BE2C (cell line): Measurements from ENCODE around the gene LGALS7B.
"Not testable (repeated sequence)": the region's sequence is repeated elsewhere in the genome, so short reads cannot be mapped to it uniquely, and the experiment has no call there.

Experiments
- DNase-seq: peaks from one replicate; pipeline ENCODE4 v3.0.0-alpha.2; 2020
- H3K27me3 ChIP-seq: fragments of 250-450 bp; sonication (Bioruptor Pico); 2 replicates; pipeline ENCODE4 v1.5.1; 2020; ENCODE audit warnings: mild to moderate bottlenecking
- H3K36me3 ChIP-seq: fragments of 250-450 bp; sonication (Bioruptor Pico); 2 replicates; pipeline ENCODE4 v1.5.1; 2020; ENCODE audit warnings: mild to moderate bottlenecking
- H3K4me1 ChIP-seq: fragments of 250-450 bp; sonication (Bioruptor Pico); 2 replicates; pipeline ENCODE4 v1.5.1; 2020
- H3K4me3 ChIP-seq: 2 replicates; pipeline ENCODE4 v1.5.1; 2011; ENCODE audit warnings: low read depth, low read length
- H3K9me3 ChIP-seq: fragments of 250-450 bp; sonication (Bioruptor Pico); 2 replicates; pipeline ENCODE4 v1.5.1; 2020
- TF ChIP-seq, protein P1 (sequence below): IDR thresholded peaks from 2 replicates; pipeline ENCODE4 v1.5.1; 2012; ENCODE audit warnings: mild to moderate bottlenecking, low read depth, low read length

LGALS7B gene

GRCh38 chr19:38784224-38784623 lies 4.8 kb upstream of the LGALS7B start:
- H3K4me3 ChIP-seq: no peak overlapping the region
- H3K27me3 ChIP-seq: peaks cover 15% of the 10 kb centered on the region
- H3K4me1 ChIP-seq: no peaks in the 10 kb centered on the region
- TF ChIP-seq, protein P1, sequence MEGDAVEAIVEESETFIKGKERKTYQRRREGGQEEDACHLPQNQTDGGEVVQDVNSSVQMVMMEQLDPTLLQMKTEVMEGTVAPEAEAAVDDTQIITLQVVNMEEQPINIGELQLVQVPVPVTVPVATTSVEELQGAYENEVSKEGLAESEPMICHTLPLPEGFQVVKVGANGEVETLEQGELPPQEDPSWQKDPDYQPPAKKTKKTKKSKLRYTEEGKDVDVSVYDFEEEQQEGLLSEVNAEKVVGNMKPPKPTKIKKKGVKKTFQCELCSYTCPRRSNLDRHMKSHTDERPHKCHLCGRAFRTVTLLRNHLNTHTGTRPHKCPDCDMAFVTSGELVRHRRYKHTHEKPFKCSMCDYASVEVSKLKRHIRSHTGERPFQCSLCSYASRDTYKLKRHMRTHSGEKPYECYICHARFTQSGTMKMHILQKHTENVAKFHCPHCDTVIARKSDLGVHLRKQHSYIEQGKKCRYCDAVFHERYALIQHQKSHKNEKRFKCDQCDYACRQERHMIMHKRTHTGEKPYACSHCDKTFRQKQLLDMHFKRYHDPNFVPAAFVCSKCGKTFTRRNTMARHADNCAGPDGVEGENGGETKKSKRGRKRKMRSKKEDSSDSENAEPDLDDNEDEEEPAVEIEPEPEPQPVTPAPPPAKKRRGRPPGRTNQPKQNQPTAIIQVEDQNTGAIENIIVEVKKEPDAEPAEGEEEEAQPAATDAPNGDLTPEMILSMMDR: no peak
- H3K9me3 ChIP-seq: no peaks in the 10 kb centered on the region
- DNase-seq: no peak
- H3K36me3 ChIP-seq: no peaks in the 10 kb centered on the region

DNA sequence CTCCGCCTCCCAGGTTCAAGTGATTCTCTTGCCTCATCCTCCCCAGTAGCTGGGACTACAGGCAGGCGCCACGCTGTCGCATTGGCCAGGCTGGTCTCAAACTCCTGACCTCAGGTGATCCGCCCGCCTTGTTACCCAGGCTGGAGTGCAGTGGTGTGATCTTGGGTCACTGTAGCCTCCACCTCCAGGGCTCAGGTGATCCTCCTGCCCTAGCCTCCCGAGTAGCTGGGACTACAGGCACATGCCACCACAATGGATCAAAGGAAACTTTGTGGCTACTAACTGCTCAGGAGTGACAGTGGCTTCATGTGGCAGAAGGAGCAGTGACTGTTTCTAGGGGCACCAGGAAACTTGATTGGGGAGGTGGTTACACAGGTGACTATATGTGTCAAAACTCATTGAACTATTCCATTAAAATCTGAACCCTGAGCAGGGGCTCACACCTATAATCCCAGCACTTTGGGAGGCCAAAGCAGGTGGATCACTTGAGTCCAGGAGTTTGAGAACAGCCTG lies 3.8 kb upstream of the LGALS7B start:
- no peaks in the 10 kb centered on the region for H3K9me3 ChIP-seq
- DNase-seq: no peak
- TF ChIP-seq, protein P1: no peak
- peaks cover 12% of the 10 kb centered on the region for H3K27me3 ChIP-seq
- H3K4me1 ChIP-seq: no peaks in the 10 kb centered on the region
- H3K4me3 ChIP-seq: no peak overlapping the region
- no peaks in the 10 kb centered on the region for H3K36me3 ChIP-seq

DNA sequence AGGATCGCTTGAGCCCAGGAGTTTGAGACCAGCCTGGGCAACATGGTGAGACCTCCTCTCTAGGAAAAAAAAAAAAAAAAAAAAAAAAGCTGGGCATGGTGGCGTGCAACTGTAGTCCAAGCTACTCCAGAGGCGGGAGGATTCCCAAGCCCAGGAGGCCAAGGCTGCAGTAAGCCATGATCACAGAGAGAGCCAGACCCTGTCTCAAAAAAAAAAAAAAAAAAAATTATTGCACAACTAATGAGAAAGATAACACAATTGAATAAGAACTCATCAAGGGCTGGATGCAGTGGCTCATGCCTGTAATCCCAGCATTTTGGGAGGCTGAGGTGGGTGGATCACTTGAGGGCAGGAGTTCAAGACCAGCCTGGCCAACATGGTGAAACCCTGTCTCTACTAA lies 2.9 kb upstream of the LGALS7B start:
- H3K9me3 ChIP-seq, H3K4me3 ChIP-seq, H3K36me3 ChIP-seq, H3K4me1 ChIP-seq, DNase-seq, H3K27me3 ChIP-seq: not testable (repeated sequence)

- no peaks in the 10 kb centered on the region for H3K9me3 ChIP-seq
- no peaks in the 10 kb centered on the region for H3K4me1 ChIP-seq
- no peak for DNase-seq
- H3K27me3 ChIP-seq: no peaks in the 10 kb centered on the region; the same call in 1 of the 2 replicates
- no peaks in the 10 kb centered on the region for H3K36me3 ChIP-seq
- TF ChIP-seq, protein P1: no peak
- H3K4me3 ChIP-seq: no peak overlapping the region
Measured at GRCh38 chr19:38786572-38787265, 2.3 kb upstream of the LGALS7B start.

DNA sequence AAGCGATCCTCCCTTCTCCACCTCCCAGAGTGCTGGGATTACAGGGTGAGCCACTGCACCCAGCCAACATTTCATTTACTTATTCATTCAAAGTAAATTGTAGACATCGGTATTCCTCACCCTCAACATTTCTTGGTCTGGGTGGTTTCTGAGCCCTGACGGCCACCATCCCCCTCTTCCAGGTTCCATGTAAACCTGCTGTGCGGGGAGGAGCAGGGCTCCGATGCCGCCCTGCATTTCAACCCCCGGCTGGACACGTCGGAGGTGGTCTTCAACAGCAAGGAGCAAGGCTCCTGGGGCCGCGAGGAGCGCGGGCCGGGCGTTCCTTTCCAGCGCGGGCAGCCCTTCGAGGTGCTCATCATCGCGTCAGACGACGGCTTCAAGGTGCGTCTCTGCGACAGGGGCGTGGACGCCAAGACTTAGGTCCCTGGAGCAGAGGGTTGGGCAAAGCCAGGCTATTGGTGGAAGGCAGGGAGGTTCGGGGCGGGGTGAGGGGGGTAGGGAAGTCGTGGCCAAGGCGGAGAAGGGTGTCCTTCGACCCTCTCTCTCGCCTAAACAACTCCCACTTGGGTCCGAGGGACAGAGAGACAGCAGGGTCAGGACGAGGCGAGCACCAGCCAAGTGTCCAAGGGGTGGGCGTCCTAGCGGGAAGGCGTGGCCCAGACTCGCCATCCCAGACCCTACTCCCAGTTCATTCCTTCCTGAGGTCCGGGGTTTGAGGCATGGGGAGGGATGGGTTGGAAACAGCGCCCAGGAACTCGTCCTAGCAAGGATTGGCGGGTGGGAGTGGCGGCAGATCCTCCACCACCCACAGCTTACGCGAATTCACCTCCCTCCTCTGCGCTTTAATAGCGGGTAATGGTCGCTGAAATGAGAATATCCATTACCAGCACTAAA lies 1.8 kb downstream of the LGALS7B start:
- not testable (repeated sequence) for H3K9me3 ChIP-seq, H3K4me1 ChIP-seq, DNase-seq, H3K4me3 ChIP-seq, H3K36me3 ChIP-seq, H3K27me3 ChIP-seq

DNA sequence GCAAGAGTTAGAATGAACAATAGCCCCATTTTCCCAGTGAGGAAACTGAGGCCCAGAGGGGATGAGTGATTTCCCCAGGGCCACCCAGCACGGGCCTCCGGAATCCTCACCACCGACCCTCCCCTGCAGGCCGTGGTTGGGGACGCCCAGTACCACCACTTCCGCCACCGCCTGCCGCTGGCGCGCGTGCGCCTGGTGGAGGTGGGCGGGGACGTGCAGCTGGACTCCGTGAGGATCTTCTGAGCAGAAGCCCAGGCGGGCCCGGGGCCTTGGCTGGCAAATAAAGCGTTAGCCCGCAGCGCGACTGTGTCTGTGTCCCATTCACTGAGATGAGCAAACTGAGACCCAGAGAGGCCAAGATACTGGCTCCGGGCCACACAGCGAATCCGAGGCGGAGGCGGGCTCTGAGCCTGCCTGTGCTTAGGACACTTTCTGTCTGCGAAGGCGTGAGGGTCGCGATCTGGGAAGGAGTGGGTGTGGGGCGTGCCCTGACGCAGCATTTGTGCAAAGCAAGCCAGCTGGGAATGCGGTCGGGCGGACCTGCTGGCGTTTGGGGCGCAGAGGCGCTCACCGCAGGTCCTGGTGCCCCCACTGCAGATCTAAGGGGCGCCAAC lies 2.6 kb downstream of the LGALS7B start:
- not testable (repeated sequence) for H3K9me3 ChIP-seq, H3K4me3 ChIP-seq, H3K4me1 ChIP-seq, H3K27me3 ChIP-seq, DNase-seq, H3K36me3 ChIP-seq

- H3K36me3 ChIP-seq: no peaks in the 10 kb centered on the region
- H3K4me1 ChIP-seq: no peaks in the 10 kb centered on the region
- no peak overlapping the region for H3K4me3 ChIP-seq
- TF ChIP-seq, protein P1: no peak
- no peak for DNase-seq
- H3K9me3 ChIP-seq: no peaks in the 10 kb centered on the region
- H3K27me3 ChIP-seq: no peaks in the 10 kb centered on the region
Measured at GRCh38 chr19:38792250-38793111, 3.5 kb downstream of the LGALS7B start.
